WERI-Rb-1 (cell line): ENCODE results near the gene TAP1.

Experiments used
- DNase-seq: peaks from one replicate; pipeline ENCODE4 v3.0.0-alpha.2; 2020
- H3K27ac ChIP-seq: fragments of 250-450 bp; sonication (Bioruptor Pico); 2 replicates; pipeline ENCODE4 v1.5.1; 2020; ENCODE audit warnings: mild to moderate bottlenecking, moderate library complexity
- H3K27me3 ChIP-seq: fragments of 250-450 bp; sonication (Bioruptor Pico); 2 replicates; pipeline ENCODE4 v1.5.1; 2021; ENCODE audit warnings: mild to moderate bottlenecking, low read depth, moderate library complexity; ENCODE audit not compliant: insufficient read depth, severe bottlenecking
- H3K36me3 ChIP-seq: fragments of 250-450 bp; sonication (Bioruptor Pico); 2 replicates; pipeline ENCODE4 v1.5.1; 2020; ENCODE audit warnings: mild to moderate bottlenecking, moderate library complexity
- H3K4me3 ChIP-seq: 2 replicates; pipeline ENCODE4 v1.5.1; 2011; ENCODE audit warnings: low read depth, mild to moderate bottlenecking, control low read depth, low read length
- H3K9me3 ChIP-seq: fragments of 250-450 bp; sonication (Bioruptor Pico); 2 replicates; pipeline ENCODE4 v1.5.1; 2021; ENCODE audit warnings: mild to moderate bottlenecking, moderate library complexity; ENCODE audit not compliant: severe bottlenecking
- CTCF ChIP-seq: IDR thresholded peaks from 2 replicates; pipeline ENCODE4 v1.5.1; 2011; ENCODE audit warnings: low read depth, mild to moderate bottlenecking, control low read depth, inconsistent platforms, low read length

Gene TAP1

GRCh38 chr6:32857156-32857891, 3.8 kb upstream of the TAP1 start:
- no peak for DNase-seq
- peaks cover 67% of the 10 kb centered on the region for H3K27me3 ChIP-seq
- H3K36me3 ChIP-seq, result no peaks in the 10 kb centered on the region
- no peak for TF ChIP-seq CTCF
- H3K9me3 ChIP-seq, result no peaks in the 10 kb centered on the region
- no peak overlapping the region for H3K4me3 ChIP-seq
- H3K27ac ChIP-seq, result no peak overlapping the region

- DNase-seq, result no peak
- Histone ChIP-seq H3K27me3 (peaks cover 67% of the 10 kb centered on the region), H3K27ac (no peak overlapping the region), H3K9me3 (no peaks in the 10 kb centered on the region), H3K4me3 (no peak overlapping the region), H3K36me3 (no peaks in the 10 kb centered on the region)
- no peak for TF ChIP-seq CTCF
Observed at GRCh38 chr6:32855467-32856174, 2.1 kb upstream of the TAP1 start.

- Histone ChIP-seq H3K4me3 (peak overlapping the region; percentile 75), H3K27ac (no peak overlapping the region), H3K36me3 (no peaks in the 10 kb centered on the region), H3K27me3 (peaks cover 59% of the 10 kb centered on the region), H3K9me3 (no peaks in the 10 kb centered on the region)
- DNase-seq, result no peak
- TF ChIP-seq CTCF, result peak; percentile 3; the same call in 1 of the 2 replicates
Observed at GRCh38 chr6:32854376-32855178, 1.1 kb upstream of the TAP1 start.

GRCh38 chr6:32852844-32853540, 512 bp downstream of the TAP1 start:
- Histone ChIP-seq H3K27ac (no peak overlapping the region), H3K4me3 (peak overlapping the region; percentile 75), H3K9me3 (no peaks in the 10 kb centered on the region), H3K36me3 (no peaks in the 10 kb centered on the region), H3K27me3 (peaks cover 48% of the 10 kb centered on the region)
- peak; percentile 48 for DNase-seq
- no peak for TF ChIP-seq CTCF

DNA sequence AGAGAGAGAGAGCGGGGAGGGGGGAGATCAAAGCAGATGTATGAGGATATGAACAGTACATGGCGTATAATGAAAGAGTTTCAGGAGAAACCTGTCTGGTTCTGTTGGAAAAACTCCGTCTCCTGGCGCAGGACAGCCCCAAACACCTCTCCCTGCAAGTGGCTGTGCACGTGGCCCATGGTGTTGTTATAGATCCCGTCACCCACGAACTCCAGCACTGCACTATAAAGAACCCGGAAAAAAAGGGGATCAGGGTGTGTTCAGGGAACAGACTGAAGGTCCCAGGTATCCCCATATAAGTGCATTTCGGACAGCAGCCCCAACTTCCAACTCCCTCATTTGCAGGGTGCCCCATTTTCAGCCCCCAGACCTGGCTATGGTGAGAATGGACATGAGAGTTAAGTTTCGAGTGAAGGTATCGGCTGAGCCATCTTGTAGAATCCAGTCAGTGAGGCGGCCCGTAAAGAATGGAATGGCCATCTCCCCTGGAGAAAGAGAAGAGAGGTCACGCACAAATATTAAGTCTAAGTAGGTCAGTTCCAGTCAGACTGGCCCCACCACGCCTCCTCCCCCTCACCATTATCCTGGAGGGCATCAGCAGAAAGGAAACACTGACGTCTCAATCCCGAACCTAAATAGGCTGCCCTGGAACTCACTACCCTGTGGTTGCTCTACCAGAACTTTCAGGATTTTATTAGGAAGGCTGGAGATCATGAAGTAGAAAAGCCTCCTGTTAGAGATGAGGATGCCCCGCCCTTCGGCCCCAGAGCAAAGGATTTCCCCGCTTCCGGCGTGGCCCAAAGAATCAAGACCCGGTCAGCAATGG, 1.3 kb downstream of the TAP1 start:
- no peak for TF ChIP-seq CTCF
- DNase-seq, result no peak
- Histone ChIP-seq H3K9me3 (no peaks in the 10 kb centered on the region), H3K27ac (no peak overlapping the region), H3K27me3 (peaks cover 43% of the 10 kb centered on the region), H3K36me3 (no peaks in the 10 kb centered on the region), H3K4me3 (peak overlapping the region; percentile 75)
